ENCODE data around the gene TTLL12.
A peak's percentile ranks its signal among the peaks of the same experiment; 100 is the strongest.

Gene TTLL12

GRCh38 chr22:43199541-43199940 is 12.6 kb upstream of the TTLL12 start:
- no peak for DNase-seq (ENCODE audit: low spot score)

- DNase-seq (ENCODE audit: low spot score) = no peak
Measured at GRCh38 chr22:43198936-43199335, 12.0 kb upstream of the TTLL12 start.

DNA sequence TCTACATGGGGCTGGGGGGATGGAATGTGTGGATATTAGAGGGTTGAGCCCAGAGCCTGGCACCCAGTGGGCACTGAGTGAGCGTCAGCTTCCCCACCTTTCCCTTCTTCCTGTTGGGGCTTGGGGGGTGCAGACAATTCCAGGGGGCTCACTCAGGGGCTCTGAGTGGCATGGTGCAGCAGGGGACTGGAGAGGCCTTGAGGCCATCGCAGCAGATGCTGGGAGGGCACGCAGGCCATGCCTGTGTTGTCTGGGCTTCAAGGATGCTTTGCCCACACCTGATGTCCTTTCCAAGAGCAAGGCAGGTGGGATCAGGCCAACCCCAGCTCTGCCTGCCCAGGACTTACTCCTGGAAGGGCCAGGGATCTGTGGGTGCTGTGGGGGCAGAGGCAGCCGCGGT is 11.2 kb upstream of the TTLL12 start:
- no peak for DNase-seq (ENCODE audit: low spot score)

GRCh38 chr22:43197271-43197941 is 10.5 kb upstream of the TTLL12 start:
- peak; percentile 76 for DNase-seq (ENCODE audit: low spot score)

GRCh38 chr22:43191831-43192230 is 4.9 kb upstream of the TTLL12 start:
- no peak for DNase-seq (ENCODE audit: low spot score)

DNA sequence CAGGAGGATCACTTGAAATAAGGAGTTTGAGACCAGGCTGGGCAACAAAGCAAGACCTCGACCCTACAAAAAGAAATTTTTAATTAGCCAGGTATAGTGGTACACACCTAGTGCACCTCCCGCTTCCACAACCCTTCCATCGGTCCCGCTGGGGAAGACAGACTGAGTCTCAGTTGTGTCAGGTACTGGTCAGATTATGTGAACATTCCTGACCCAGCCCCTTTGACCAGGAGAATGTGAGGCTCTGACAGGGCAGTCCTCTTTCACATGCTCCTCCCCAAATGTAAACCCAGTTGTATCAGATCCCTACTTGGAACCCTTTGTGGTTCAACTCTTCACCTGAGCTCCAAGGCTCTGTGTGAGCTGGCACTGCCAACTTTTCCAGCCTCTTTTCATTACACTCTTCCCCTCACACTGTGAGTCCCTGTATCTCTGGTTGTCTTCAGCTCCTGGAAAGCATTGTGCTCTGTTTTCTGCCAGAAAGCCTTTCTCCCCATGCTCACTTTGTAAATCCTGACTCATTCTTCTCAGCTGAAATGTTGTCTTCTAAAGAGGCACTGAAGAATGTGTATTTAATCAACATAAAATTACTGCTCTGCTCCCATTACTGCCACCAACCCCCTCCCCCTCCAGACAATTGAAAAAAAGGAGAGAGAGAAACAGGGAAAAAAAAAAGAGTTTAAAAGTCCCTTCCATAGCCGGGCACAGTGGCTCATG is 2.1 kb upstream of the TTLL12 start:
- DNase-seq (ENCODE audit: low spot score) = peak; percentile 20

DNA sequence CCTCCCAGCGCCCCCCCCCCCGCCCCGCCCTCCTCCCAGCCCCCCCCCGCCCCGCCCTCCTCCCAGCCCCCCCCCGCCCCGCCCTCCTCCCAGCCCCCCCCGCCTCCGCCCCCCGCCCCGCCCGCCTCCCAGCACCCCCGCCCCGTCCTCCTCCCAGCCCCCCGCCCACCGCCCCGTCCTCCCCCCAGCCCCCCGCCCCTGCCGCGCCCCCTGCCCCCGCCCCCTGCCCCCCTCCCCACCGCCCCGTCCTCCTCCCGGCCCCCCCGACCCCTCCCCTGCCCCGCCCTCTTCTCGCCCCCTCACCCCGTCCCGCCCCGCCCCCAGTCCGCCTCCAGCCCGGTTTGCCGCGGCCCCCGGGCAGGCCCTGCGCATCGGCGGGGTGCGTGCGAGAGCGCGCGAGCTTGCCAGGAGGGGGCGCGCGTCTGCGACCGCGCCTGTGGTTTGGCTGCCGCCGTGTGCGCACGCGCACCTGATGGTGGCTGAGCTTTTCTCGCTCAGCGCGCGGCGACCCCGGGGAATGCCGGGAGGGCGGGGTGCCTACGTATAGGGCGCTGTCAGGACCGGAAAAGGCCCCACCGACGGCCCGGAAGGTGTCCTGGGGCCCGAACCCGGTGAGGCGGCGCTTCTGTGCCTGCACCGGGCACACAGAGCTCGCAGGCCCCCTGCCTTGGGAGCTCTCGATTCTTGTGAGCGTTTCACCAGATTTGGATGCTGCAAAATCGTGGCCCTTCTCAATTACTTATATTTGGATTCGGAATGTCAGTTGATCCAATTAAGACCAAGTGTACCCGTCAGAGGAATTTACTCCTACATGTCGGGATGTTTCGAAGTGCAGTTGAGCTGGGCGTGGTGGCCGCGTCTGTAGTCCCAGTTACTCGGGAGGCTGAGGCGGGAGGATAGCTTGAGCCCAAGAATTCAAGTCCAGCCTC is 501 bp upstream of the TTLL12 start:
- DNase-seq (ENCODE audit: low spot score) = peak; percentile 98

DNA sequence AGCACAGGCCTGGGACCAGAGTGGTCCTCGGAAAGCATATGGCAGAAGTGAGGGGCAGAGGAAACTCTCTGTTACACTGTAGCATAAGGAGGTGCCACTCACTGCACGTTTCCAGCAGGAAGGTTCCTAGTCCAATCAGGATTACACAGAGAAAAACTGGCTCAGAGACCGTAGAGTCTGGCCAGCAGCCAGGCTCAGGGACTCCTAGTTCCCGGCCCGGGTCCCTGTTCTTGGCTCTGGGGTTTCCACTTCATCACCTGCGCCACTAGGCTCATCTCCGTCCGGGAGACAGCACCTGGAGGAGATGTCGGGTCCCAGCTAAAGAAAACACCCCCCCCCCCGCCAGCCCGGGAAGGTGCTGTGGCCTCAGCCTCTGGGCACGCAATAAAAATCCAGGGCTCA is 1.1 kb downstream of the TTLL12 start:
- peak; percentile 33 for DNase-seq (ENCODE audit: low spot score)

GRCh38 chr22:43183496-43184277 is 3.2 kb downstream of the TTLL12 start:
- no peak for DNase-seq (ENCODE audit: low spot score)

- DNase-seq (ENCODE audit: low spot score) = no peak
Measured at GRCh38 chr22:43182726-43183125, 4.2 kb downstream of the TTLL12 start.

DNA sequence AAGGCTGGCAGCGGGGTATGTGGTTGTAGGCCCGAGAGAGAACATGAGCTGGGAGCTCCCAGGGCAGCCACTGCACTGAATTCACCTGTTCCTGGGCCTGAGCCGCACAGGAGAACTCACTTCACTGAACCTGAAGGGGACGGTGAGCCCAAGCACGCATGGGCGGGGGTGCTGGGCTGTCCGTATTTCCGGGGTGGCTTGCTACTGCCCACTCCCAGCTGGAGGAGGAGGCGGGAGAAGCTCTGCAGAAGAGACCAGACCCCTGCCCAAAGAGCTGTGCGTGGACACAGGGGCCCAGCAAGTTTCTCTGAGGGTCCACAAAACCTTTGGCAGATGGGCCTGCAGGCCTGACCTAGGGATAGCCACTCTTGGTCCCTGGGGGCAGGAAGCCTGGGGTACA is 4.8 kb downstream of the TTLL12 start:
- DNase-seq (ENCODE audit: low spot score) = no peak

DNA sequence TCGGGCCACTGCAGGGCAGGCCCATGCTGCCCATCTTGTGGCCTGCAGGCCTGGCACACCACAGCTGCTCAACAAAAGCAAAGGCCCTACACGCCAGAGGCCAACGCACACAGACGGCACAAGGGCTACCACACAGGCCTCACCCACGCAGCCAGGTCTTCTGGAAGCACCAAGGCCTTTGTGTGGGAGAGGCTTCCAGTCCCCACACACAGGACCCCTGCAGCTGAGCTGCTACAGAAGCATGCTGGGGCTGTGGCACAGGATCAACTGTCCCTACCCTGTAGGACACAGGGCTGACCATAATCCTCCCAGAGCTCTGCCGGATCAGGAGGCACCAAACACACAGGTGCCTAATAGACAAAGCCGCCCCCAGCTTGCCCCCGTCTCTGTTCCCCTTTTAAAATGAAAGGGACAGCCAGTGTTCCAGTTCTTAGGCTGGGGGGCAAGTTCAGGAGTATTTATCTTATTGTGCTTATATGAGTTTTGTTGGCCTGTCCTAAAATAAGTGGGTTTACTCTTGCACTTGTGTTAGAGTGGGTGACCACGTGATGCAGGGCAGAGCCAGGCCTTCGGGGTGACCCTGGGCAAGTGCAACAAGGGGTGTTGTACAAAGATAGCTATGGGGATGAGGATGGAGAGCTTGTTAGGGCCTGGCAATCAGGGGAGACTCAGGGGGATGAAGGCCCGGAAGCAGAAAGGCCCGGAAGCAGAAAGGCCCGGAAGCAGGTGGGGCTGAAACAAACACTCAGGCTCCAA is 5.4 kb downstream of the TTLL12 start:
- DNase-seq (ENCODE audit: low spot score) = no peak

DNA sequence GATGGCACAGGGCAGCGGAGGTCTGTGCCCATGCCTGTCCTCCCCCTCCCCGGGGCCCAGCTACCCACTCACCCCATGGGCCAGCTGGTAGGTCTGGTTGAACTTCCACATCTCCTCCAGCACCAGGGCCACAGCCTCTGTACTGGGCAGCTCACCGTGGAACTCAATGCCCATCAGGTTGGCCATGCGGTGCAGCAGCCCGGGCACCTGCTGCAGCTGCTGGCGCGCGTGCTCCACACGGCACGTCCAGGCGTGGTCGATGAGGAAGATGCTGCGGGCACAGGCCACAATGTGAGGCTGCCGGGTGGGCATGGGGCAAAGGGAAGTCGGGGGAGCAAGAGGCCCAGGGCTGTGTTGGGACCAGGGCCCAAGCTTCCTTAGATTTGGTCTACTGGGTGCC is 6.3 kb downstream of the TTLL12 start:
- DNase-seq (ENCODE audit: low spot score) = no peak

DNA sequence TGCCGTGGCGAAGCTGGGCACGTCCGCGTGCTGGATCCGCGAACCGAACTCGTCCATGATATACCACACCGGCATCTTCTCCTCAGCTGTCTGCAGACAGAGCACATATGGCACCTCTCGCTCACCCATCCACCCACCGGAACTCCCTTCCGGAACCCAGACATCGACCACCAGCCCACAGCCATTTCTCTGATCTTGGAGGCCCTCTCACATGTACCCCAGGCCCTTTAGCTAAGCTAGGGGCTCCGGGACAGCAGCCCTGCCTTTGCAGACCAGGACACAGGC is 7.1 kb downstream of the TTLL12 start:
- no peak for DNase-seq (ENCODE audit: low spot score)

GRCh38 chr22:43179146-43179910 is 7.6 kb downstream of the TTLL12 start:
- no peak for DNase-seq (ENCODE audit: low spot score)

- DNase-seq (ENCODE audit: low spot score) = no peak
Measured at GRCh38 chr22:43177479-43177878, 9.5 kb downstream of the TTLL12 start.

DNA sequence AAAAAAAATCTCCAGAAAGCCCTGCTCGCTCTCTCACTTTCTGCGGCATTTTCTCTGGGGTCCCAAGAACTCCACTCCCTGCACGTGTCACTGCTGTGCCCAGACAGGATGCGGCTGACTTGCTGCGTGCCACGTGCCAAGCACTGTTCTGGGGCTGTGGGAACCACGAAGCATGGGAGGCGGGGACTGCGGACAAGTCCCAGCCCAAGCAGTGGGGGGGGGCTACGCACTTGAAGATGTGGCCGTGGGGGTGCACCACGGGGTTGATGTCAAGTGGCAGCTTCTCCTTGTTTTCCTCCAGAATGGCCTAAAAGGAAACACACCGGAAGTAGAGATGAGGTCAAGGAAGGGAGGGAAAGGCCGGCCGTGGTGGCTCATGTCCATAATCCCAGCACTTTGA is 10.8 kb downstream of the TTLL12 start:
- no peak for DNase-seq (ENCODE audit: low spot score)

DNA sequence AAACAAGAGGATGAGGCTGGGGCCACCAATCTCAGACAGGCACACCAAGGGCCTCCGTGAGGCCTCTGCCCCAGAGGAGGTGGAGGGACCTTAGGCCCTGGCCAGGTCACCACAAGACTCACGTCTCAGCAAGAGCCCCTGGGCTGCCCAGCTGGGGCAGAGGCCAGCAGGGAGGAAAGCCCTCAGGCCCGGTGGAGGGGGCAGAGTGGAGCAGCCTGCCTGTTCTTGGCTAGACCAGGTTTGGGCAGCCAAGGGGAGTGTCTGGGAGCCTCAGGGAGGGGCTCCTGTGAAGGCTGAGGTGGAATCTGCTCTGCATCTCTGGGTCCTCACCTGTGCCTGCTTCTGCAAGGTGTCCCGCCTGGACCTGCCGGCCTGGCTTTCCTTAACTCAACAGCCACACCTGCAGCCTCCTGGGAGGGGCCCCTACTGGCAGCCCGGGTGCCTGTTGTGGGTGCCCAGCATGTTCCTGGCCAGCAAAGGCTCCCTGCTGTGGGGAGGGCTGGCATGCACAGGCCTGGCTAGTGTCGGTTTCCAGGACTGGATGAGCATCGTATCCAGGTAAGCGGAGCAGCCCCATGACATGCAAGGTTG is 11.9 kb downstream of the TTLL12 start:
- DNase-seq (ENCODE audit: low spot score) = no peak

DNA sequence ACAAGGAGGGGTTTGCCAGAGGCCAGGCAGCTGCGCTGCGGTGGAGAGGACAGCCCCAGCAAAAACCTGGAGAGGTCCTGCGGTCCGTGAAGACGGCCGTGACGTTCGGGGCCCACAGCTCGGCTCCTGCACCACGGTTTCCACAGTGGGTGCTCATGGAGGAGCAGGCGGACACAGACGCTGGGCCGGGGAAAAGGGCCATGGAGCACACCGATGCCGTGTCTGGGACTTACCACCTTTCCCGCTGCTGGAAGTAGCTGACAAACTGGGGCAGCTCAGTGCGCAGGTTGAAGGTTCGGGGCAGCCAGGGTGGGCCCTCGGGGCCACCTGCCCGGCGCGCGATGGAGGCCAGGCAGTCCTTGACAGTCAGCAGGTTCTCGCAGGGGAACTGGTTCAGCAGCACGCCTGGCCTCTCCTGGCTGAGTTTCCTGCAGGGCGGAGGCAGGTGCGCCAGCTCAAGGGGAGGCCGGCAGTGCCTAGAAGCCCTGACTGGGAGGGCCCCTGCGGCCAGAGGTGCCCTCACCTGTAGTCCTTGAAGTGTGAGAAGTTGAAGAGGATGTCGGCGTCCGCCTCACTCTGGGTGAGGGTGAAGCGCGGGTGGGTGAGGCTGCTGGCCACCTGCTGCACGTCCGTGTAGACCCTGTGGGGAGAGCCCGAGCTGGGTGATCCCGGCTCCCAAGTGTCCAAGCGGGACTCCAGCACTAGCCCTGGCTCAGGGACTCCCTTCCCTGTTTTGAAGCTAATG is 12.8 kb downstream of the TTLL12 start:
- no peak for DNase-seq (ENCODE audit: low spot score)

GRCh38 chr22:43173566-43173965 is 13.4 kb downstream of the TTLL12 start:
- DNase-seq (ENCODE audit: low spot score) = no peak
